CD4-positive, CD25-positive, alpha-beta regulatory T cell (primary cell): ENCODE measurements around the gene AIDA. TPM values are rescaled to one million over a fixed set of nuclear protein-coding genes. Genes with fewer than 3 reads are reported as not detected.
"Not testable (repeated sequence)": the region's sequence is repeated elsewhere in the genome, so short reads cannot be mapped to it uniquely, and the experiment has no call there.

Experiments used
- ATAC-seq, 2 donors: fragments of 150-1000 bp; cut with Tn5 transposase; one replicate each; pipeline ENCODE4 v1.10.0; 2021; ENCODE audit warnings: low read depth in 2 of 2, moderate number of reproducible peaks in 2 of 2, moderate library complexity in 1 of 2
- DNase-seq, 3 donors: peaks; one replicate each; pipeline versions ENCODE4 v3.0.0 to v3.0.0-alpha.2; 2012 to 2022; ENCODE audit warnings: mixed read lengths in 1 of 3
- H3K27ac ChIP-seq: one replicate; pipeline ENCODE4 v1.7.0; 2013; ENCODE audit warnings: mild to moderate bottlenecking, low read length; ENCODE audit not compliant: insufficient read depth, poor library complexity, severe bottlenecking
- H3K27me3 ChIP-seq: one replicate; pipeline ENCODE4 v1.7.0; 2013; ENCODE audit warnings: low read length; ENCODE audit not compliant: control insufficient read depth, insufficient read depth
- H3K36me3 ChIP-seq: one replicate; pipeline ENCODE4 v1.7.0; 2013; ENCODE audit warnings: mild to moderate bottlenecking, low read length, moderate library complexity; ENCODE audit not compliant: control insufficient read depth, insufficient read depth
- H3K4me1 ChIP-seq: 2 replicates; pipeline ENCODE4 v1.7.0; 2013; ENCODE audit warnings: mild to moderate bottlenecking, low read length; ENCODE audit not compliant: insufficient read depth, control insufficient read depth, poor library complexity, severe bottlenecking
- H3K4me3 ChIP-seq: one replicate; pipeline ENCODE4 v1.7.0; 2013; ENCODE audit warnings: low read depth, mild to moderate bottlenecking, low read length, moderate library complexity
- H3K9me3 ChIP-seq, 2 experiments: 1 replicate in 1 of 2; 2 replicates in 1 of 2; pipeline ENCODE4 v1.7.0; 2013; ENCODE audit warnings: low read length in 2 of 2, mild to moderate bottlenecking in 1 of 2, moderate library complexity in 1 of 2; ENCODE audit not compliant: control insufficient read depth in 2 of 2
- H3K27ac Mint-ChIP-seq, 3 donors: one replicate each; pipeline ENCODE4 v1.8.0; 2020 to 2022; ENCODE audit warnings: mild to moderate bottlenecking in 3 of 3, mixed read lengths in 3 of 3, moderate library complexity in 2 of 3
- H3K27me3 Mint-ChIP-seq: one replicate; pipeline ENCODE4 v1.8.0; 2022; ENCODE audit warnings: mild to moderate bottlenecking, mixed read lengths
- H3K36me3 Mint-ChIP-seq: one replicate; pipeline ENCODE4 v1.8.0; 2020; ENCODE audit warnings: mixed read lengths
- H3K4me1 Mint-ChIP-seq, 4 donors: one replicate each; pipeline ENCODE4 v1.8.0; 2020 to 2022; ENCODE audit warnings: mixed read lengths in 4 of 4, mild to moderate bottlenecking in 1 of 4
- H3K4me3 Mint-ChIP-seq, 4 donors: one replicate each; pipeline ENCODE4 v1.8.0; 2020 to 2022; ENCODE audit warnings: mild to moderate bottlenecking in 4 of 4, mixed read lengths in 4 of 4, moderate library complexity in 3 of 4
- H3K9me3 Mint-ChIP-seq, 7 donors: one replicate each; pipeline ENCODE4 v1.8.0; 2020 to 2022; ENCODE audit warnings: mixed read lengths in 7 of 7, mild to moderate bottlenecking in 3 of 7, moderate library complexity in 2 of 7
- polyA plus RNA-seq, 4 donors: library from polyadenylated mRNA; unstranded; fragments of 300-500 nt; fragmentation: Illumina TruSeq; gene quantifications; one replicate each; pipeline ENCODE4 v1.2.3, GENCODE V29; 2021
- total RNA-seq: library from RNA; stranded (reverse); gene quantifications from one replicate; pipeline ENCODE4 v1.2.3, GENCODE V29; 2022

The AIDA gene
- total and polyA plus RNA-seq, 5 donors from 2014 or later = 35.2 to 54.1 (median 41.8) TPM

GRCh38 chr1:222691016-222691415 lies 21.3 kb downstream of the AIDA start:
- Mint-ChIP-seq H3K9me3 (no peaks in the 10 kb centered on the region), H3K27me3 (no peaks in the 10 kb centered on the region), H3K4me3 (no peak overlapping the region), H3K27ac (peak overlapping the region in 1 of 3 donors; percentile 40), H3K36me3 (peaks cover 19% of the 10 kb centered on the region), H3K4me1 (peaks cover 17 to 33% (median 20%) of the 10 kb centered on the region in 4 donors)
- ATAC-seq = no peak
- DNase-seq = no peak
- Histone ChIP-seq H3K4me1 (no peaks in the 10 kb centered on the region), H3K4me3 (peak overlapping the region; percentile 7), H3K9me3 (no peaks in the 10 kb centered on the region), H3K36me3 (peaks cover 57% of the 10 kb centered on the region), H3K27me3 (no peaks in the 10 kb centered on the region), H3K27ac (no peak overlapping the region)

- no peaks in the 10 kb centered on the region for H3K27me3 ChIP-seq
- DNase-seq = no peak
- ATAC-seq = no peak
- H3K4me1 ChIP-seq = no peaks in the 10 kb centered on the region
- no peak overlapping the region for H3K4me3 ChIP-seq
- Mint-ChIP-seq H3K27me3 (no peaks in the 10 kb centered on the region), H3K36me3 (peaks cover 27% of the 10 kb centered on the region), H3K9me3 (no peaks in the 10 kb centered on the region), H3K27ac (peak overlapping the region in 2 of 3 donors; percentile 38 to 88), H3K4me3 (no peak overlapping the region), H3K4me1 (peaks cover 11 to 16% (median 11%) of the 10 kb centered on the region in 4 donors)
- no peaks in the 10 kb centered on the region for H3K9me3 ChIP-seq
- no peak overlapping the region for H3K27ac ChIP-seq
- H3K36me3 ChIP-seq = peaks cover 62% of the 10 kb centered on the region
Observed at GRCh38 chr1:222680080-222680479, 32.2 kb downstream of the AIDA start.

GRCh38 chr1:222670110-222670509 lies 42.2 kb downstream of the AIDA start:
- DNase-seq (no peak), ATAC-seq (no peak)
- Histone ChIP-seq H3K27me3 (no peaks in the 10 kb centered on the region), H3K9me3 (no peaks in the 10 kb centered on the region), H3K4me3 (no peak overlapping the region), H3K4me1 (no peaks in the 10 kb centered on the region), H3K27ac (no peak overlapping the region), H3K36me3 (peaks cover 69% of the 10 kb centered on the region)
- Mint-ChIP-seq H3K4me3 (no peak overlapping the region), H3K4me1 (peaks cover 4 to 29% (median 22%) of the 10 kb centered on the region in 4 donors), H3K9me3 (no peaks in the 10 kb centered on the region), H3K27ac (peak overlapping the region; percentile 66 to 88 (median 86)), H3K36me3 (peaks cover 44% of the 10 kb centered on the region), H3K27me3 (no peaks in the 10 kb centered on the region)

- H3K27ac Mint-ChIP-seq, H3K4me3 Mint-ChIP-seq, H3K27me3 ChIP-seq, H3K9me3 ChIP-seq, H3K4me3 ChIP-seq, H3K4me1 ChIP-seq, ATAC-seq, H3K27me3 Mint-ChIP-seq, DNase-seq, H3K27ac ChIP-seq, H3K9me3 Mint-ChIP-seq: not testable (repeated sequence)
- peaks cover 70% of the 10 kb centered on the region for H3K36me3 ChIP-seq
- H3K36me3 Mint-ChIP-seq = peaks cover 39% of the 10 kb centered on the region
- peaks cover 4 to 32% (median 21%) of the 10 kb centered on the region in 4 donors for H3K4me1 Mint-ChIP-seq
Observed at GRCh38 chr1:222669107-222669506, 43.2 kb downstream of the AIDA start.

- H3K27ac Mint-ChIP-seq, H3K4me3 ChIP-seq, H3K4me3 Mint-ChIP-seq, ATAC-seq, DNase-seq, H3K27me3 Mint-ChIP-seq, H3K4me1 ChIP-seq, H3K9me3 ChIP-seq, H3K27ac ChIP-seq, H3K27me3 ChIP-seq, H3K9me3 Mint-ChIP-seq: not testable (repeated sequence)
- Mint-ChIP-seq H3K4me1 (peaks cover 4 to 33% (median 19%) of the 10 kb centered on the region in 4 donors), H3K36me3 (peaks cover 35% of the 10 kb centered on the region)
- H3K36me3 ChIP-seq = peaks cover 74% of the 10 kb centered on the region
Observed at GRCh38 chr1:222668184-222668583, 44.1 kb downstream of the AIDA start.

GRCh38 chr1:222665964-222666363 lies 46.3 kb downstream of the AIDA start:
- H3K27ac Mint-ChIP-seq = no peak overlapping the region
- no peak for DNase-seq
- H3K4me1 ChIP-seq = no peaks in the 10 kb centered on the region
- H3K9me3 ChIP-seq = no peaks in the 10 kb centered on the region
- H3K4me3 ChIP-seq = no peak overlapping the region
- H3K4me1 Mint-ChIP-seq = peaks cover 0 to 23% (median 13%) of the 10 kb centered on the region in 4 donors
- no peak overlapping the region for H3K4me3 Mint-ChIP-seq
- H3K27me3 Mint-ChIP-seq = no peaks in the 10 kb centered on the region
- H3K27ac ChIP-seq = no peak overlapping the region
- H3K9me3 Mint-ChIP-seq = no peaks in the 10 kb centered on the region
- H3K27me3 ChIP-seq = no peaks in the 10 kb centered on the region
- peaks cover 75% of the 10 kb centered on the region for H3K36me3 ChIP-seq
- peaks cover 35% of the 10 kb centered on the region for H3K36me3 Mint-ChIP-seq
- no peak for ATAC-seq

GRCh38 chr1:222663431-222663934 lies 48.8 kb downstream of the AIDA start:
- H3K4me1 Mint-ChIP-seq = peaks cover 0 to 13% (median 6%) of the 10 kb centered on the region in 4 donors
- no peaks in the 10 kb centered on the region for H3K4me1 ChIP-seq
- peaks cover 94% of the 10 kb centered on the region for H3K36me3 ChIP-seq
- H3K27ac ChIP-seq = no peak overlapping the region
- no peak for DNase-seq
- no peaks in the 10 kb centered on the region for H3K9me3 Mint-ChIP-seq
- no peak overlapping the region for H3K4me3 Mint-ChIP-seq
- no peaks in the 10 kb centered on the region for H3K27me3 Mint-ChIP-seq
- H3K27me3 ChIP-seq = no peaks in the 10 kb centered on the region
- H3K36me3 Mint-ChIP-seq = peaks cover 40% of the 10 kb centered on the region
- no peak overlapping the region for H3K4me3 ChIP-seq
- ATAC-seq = no peak
- H3K9me3 ChIP-seq = no peaks in the 10 kb centered on the region
- H3K27ac Mint-ChIP-seq = no peak overlapping the region

- Histone ChIP-seq H3K27me3 (no peaks in the 10 kb centered on the region), H3K4me3 (no peak overlapping the region), H3K27ac (peak overlapping the region; percentile 36), H3K9me3 (no peaks in the 10 kb centered on the region), H3K36me3 (peaks cover 84% of the 10 kb centered on the region), H3K4me1 (peaks cover 18% of the 10 kb centered on the region)
- no peak for DNase-seq
- Mint-ChIP-seq H3K27me3 (peaks cover 4% of the 10 kb centered on the region), H3K4me3 (no peak overlapping the region), H3K36me3 (peaks cover 69% of the 10 kb centered on the region), H3K4me1 (peaks cover 27 to 51% (median 41%) of the 10 kb centered on the region in 4 donors), H3K9me3 (no peaks in the 10 kb centered on the region), H3K27ac (peak overlapping the region; percentile 51 to 92 (median 90))
- ATAC-seq = no peak
Observed at GRCh38 chr1:222657899-222658298, 54.4 kb downstream of the AIDA start.
